ENCODE results near the gene RBMS1.
"Not testable (repeated sequence)": the region's sequence is repeated elsewhere in the genome, so short reads cannot be mapped to it uniquely, and the experiment has no call there.

The RBMS1 gene

DNA sequence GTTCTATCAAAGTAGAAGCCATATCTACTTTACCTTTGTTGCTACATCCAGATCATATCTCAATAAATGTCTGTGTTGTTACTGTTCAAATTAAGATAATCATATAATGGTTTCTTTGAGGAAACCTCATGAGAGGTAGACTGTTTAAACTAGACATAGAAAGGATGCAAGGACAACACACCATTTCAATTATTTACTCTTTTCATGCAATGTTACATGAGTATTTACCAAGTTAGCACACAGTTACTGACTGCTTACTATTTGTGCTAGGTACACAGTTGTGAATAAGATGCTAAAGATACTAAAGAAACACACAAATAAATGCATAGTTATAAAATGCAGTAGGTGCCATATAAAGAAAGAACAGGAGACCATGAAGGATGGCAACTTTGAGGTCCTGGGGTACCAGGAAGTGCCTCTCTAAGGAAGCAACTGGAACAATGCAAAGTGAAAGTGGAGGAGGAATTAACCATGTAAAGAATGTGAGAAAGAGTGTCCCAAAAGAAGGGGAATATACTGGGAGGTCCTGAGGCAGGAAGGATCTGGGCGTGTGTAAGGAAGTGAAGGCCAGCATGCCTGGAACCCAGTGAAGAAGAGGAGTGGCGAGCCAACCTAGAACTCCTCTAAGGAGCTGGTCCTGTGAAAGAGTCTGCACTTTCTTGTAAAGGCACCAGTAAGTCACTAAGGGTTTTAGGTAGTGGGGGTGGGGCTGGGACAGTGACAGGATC, 39.4 kb downstream of the RBMS1 start:
- no peak overlapping the region for H3K27ac ChIP-seq (ENCODE audit: low read depth, low read length)
- no peak overlapping the region for H3K4me3 ChIP-seq (ENCODE audit: low read length)
- no peaks in the 10 kb centered on the region for H3K4me1 ChIP-seq (ENCODE audit: insufficient read depth, low read length)
- WGBS = 84% methylated on average over 2 of the region's 2 CpGs
- H3K9ac ChIP-seq (ENCODE audit: low read depth, low read length) = no peak overlapping the region
- H3K36me3 ChIP-seq (ENCODE audit: insufficient read depth, low read length) = no peaks in the 10 kb centered on the region
- H3K9me3 ChIP-seq (ENCODE audit: insufficient read depth, low read depth, low read length) = no peaks in the 10 kb centered on the region
- H3K27me3 ChIP-seq (ENCODE audit: insufficient read depth, low read length) = no peaks in the 10 kb centered on the region

DNA sequence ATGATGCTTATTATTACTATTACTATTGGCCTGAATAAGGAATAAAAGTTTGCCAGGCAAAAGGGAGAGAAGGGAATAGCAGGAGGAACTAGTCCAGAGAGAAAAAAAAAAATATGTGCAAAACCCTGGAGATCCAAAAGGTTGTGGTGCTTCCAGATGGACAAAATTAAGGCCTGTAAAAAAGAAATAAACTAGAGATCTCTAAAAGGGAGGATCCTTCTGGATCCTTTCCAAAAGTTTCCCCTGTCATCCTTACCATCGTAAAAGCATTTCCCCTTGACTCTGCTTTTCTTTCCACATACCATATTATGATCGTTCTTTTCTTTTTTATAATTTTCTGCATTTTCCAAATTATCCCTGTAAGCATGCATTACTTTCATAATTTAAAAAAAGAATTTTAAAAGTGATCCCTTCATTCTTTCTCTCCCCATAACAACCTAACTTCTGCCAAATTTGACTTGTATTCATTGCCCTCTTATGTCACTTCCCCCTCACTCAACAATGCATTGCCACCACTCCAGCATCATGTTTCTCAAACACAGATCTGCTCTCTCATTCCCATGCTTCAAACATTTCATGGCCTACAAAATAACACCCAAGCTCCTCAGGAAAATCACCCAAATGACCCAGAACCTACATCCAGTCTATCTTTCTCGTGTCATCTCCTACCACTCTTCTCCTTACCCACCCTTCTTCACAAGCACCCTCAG, 40.3 kb downstream of the RBMS1 start:
- Histone ChIP-seq H3K36me3 (ENCODE audit: insufficient read depth, low read length) (no peaks in the 10 kb centered on the region), H3K9me3 (ENCODE audit: insufficient read depth, low read depth, low read length) (no peaks in the 10 kb centered on the region), H3K27ac (ENCODE audit: low read depth, low read length) (no peak overlapping the region), H3K4me1 (ENCODE audit: insufficient read depth, low read length) (no peaks in the 10 kb centered on the region), H3K4me3 (ENCODE audit: low read length) (no peak overlapping the region), H3K27me3 (ENCODE audit: insufficient read depth, low read length) (no peaks in the 10 kb centered on the region), H3K9ac (ENCODE audit: low read depth, low read length) (no peak overlapping the region)
- WGBS = 96% methylated on average over 3 of the region's 3 CpGs

DNA sequence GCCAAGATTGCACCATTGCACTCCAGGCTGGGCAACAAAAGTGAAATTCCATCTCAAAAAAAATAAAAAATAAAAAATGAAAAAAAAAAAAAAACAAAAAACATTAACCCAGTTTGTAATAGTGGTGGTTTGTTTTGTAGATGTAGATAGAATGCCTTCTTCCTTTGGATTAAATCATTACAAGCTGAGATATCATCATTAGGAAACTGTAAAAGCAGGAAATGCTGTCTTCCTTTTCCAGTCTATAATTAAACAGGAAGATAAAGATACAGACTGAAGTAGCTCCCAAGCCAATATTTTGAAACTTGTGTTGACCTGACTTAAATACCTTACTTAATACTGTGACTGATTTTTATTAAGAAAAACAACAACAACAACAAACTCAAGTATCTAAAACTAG, 43.1 kb downstream of the RBMS1 start:
- no peak overlapping the region for H3K4me3 ChIP-seq (ENCODE audit: low read length)
- no peaks in the 10 kb centered on the region for H3K9me3 ChIP-seq (ENCODE audit: insufficient read depth, low read depth, low read length)
- H3K4me1 ChIP-seq (ENCODE audit: insufficient read depth, low read length) = no peaks in the 10 kb centered on the region
- no peak overlapping the region for H3K27ac ChIP-seq (ENCODE audit: low read depth, low read length)
- H3K9ac ChIP-seq (ENCODE audit: low read depth, low read length) = no peak overlapping the region
- H3K36me3 ChIP-seq (ENCODE audit: insufficient read depth, low read length) = no peaks in the 10 kb centered on the region
- H3K27me3 ChIP-seq (ENCODE audit: insufficient read depth, low read length) = no peaks in the 10 kb centered on the region

DNA sequence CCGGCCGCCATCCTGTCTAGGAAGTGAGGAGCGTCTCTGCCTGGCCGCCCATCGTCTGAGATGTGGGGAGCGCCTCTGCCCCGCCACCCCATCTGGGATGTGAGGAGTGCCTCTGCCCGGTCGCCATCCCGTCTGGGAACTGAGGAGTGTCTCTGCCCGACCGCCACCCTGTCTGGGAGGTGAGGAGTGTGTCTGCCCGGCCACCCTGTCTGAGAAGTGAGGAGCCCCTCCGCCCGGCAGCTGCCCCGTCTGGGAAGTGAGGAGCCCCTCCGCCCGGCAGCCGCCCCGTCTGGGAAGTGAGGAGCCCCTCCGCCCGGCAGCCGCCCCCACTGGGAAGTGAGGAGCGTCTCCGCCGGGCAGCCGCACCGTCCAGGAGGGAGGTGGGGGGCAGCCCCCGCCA, 44.8 kb downstream of the RBMS1 start:
- not testable (repeated sequence) for H3K9ac ChIP-seq (ENCODE audit: low read depth, low read length); H3K4me3 ChIP-seq (ENCODE audit: low read length); H3K9me3 ChIP-seq (ENCODE audit: insufficient read depth, low read depth, low read length); H3K27ac ChIP-seq (ENCODE audit: low read depth, low read length); H3K27me3 ChIP-seq (ENCODE audit: insufficient read depth, low read length); H3K36me3 ChIP-seq (ENCODE audit: insufficient read depth, low read length); H3K4me1 ChIP-seq (ENCODE audit: insufficient read depth, low read length)
- 96% methylated on average over 27 of the region's 29 CpGs for whole genome bisulfite sequencing

DNA sequence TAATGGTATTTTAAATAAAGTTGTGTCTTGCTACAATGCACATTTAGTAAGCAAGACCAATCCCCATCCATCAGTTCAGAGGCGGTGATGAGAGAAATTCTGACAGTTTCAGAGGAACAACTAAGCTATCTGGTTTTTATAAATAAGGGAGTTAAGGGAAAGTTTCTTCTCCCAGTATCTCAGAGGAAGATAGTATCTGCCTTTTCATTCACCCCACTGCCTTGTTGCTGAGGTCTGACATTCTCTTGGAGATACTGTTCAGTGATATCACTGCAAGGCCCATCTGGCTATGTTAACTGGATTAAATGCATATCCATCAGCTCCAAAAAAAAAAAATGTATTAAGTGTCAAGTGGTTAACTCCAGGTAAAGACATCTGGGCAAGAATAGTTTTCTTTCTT, 47.9 kb downstream of the RBMS1 start:
- Histone ChIP-seq H3K4me3 (ENCODE audit: low read length) (no peak overlapping the region), H3K9me3 (ENCODE audit: insufficient read depth, low read depth, low read length) (0 out of 2 replicates have a peak, but pooled peaks cover 2% of the 10 kb centered on the region), H3K27me3 (ENCODE audit: insufficient read depth, low read length) (no peaks in the 10 kb centered on the region), H3K4me1 (ENCODE audit: insufficient read depth, low read length) (no peaks in the 10 kb centered on the region), H3K27ac (ENCODE audit: low read depth, low read length) (no peak overlapping the region), H3K9ac (ENCODE audit: low read depth, low read length) (no peak overlapping the region), H3K36me3 (ENCODE audit: insufficient read depth, low read length) (no peaks in the 10 kb centered on the region)
- no CpG with 5 or more reads among the region's 1 CpG for WGBS

DNA sequence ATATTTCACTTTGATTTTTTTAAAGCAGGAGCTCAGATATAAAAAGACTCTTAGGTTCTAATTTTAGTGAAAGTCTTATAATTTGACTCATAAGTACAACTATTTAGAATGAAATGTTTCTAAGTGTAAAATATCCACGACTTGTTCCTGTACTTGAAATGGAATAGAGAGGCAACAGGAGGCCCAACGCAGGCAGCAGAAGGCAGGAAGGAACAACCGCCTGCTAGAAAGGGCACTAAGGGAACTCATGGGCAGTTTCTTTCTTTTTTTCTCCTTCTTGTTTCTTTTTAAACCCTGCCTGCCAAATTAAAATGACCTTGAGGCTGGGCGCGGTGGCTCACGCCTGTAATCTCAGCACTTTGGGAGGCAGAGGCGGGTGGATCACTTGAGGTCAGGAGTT, 51.0 kb downstream of the RBMS1 start:
- 94% methylated on average over 7 of the region's 7 CpGs for WGBS
- no peak overlapping the region for H3K27ac ChIP-seq (ENCODE audit: low read depth, low read length)
- H3K9ac ChIP-seq (ENCODE audit: low read depth, low read length) = no peak overlapping the region
- H3K9me3 ChIP-seq (ENCODE audit: insufficient read depth, low read depth, low read length) = peaks cover 7% of the 10 kb centered on the region; the same call in 1 of the 2 replicates
- peaks cover 5% of the 10 kb centered on the region; the same call in 1 of the 2 replicates for H3K36me3 ChIP-seq (ENCODE audit: insufficient read depth, low read length)
- H3K27me3 ChIP-seq (ENCODE audit: insufficient read depth, low read length) = no peaks in the 10 kb centered on the region
- H3K4me3 ChIP-seq (ENCODE audit: low read length) = no peak overlapping the region
- no peaks in the 10 kb centered on the region for H3K4me1 ChIP-seq (ENCODE audit: insufficient read depth, low read length)

DNA sequence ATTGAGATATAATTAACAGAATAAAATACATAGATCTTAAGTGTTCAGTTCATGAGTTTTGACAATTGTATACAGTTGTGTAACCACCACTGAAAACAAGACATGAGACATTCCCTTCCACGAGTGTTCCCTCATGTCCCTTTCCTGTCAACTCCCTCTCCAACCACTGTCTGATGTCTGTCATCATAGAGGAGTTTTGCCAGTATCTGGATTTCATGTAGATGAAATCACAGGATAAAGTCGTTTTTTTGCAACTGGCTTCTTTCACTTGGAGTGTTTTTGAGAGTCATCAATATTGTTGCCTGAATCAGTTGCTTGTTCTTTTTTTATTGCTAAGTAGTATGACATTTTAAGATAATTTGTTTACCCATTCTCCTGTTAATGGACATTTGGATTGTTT, 52.7 kb downstream of the RBMS1 start:
- no peak overlapping the region for H3K27ac ChIP-seq (ENCODE audit: low read depth, low read length)
- 100% methylated on average over 2 of the region's 2 CpGs for WGBS
- H3K27me3 ChIP-seq (ENCODE audit: insufficient read depth, low read length) = no peaks in the 10 kb centered on the region

DNA sequence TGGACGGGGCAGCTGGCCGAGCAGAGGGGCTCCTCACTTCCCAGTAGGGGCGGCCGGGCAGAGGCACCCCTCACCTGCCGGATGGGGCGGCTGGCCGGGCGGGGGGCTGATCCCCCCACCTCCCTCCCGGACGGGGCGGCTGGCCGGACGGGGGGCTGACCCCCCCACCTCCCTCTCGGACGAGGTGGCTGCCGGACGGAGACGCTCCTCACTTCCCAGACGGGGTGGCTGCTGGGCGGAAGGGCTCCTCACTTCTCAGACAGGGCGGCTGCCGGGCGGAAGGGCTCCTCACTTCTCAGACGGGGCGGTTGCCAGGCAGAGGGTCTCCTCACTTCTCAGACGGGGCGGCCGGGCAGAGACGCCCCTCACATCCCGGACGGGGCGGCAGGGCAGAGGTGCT, 54.6 kb downstream of the RBMS1 start:
- H3K27ac ChIP-seq (ENCODE audit: low read depth, low read length); H3K36me3 ChIP-seq (ENCODE audit: insufficient read depth, low read length); H3K9ac ChIP-seq (ENCODE audit: low read depth, low read length); H3K4me1 ChIP-seq (ENCODE audit: insufficient read depth, low read length); H3K4me3 ChIP-seq (ENCODE audit: low read length); H3K9me3 ChIP-seq (ENCODE audit: insufficient read depth, low read depth, low read length); H3K27me3 ChIP-seq (ENCODE audit: insufficient read depth, low read length): not testable (repeated sequence)
- WGBS = 96% methylated on average over 26 of the region's 32 CpGs

More for the DNA sequence above, 52.7 kb downstream of the RBMS1 start:
- Histone ChIP-seq H3K36me3 (ENCODE audit: insufficient read depth, low read length) (peaks cover 5% of the 10 kb centered on the region; the same call in 1 of the 2 replicates), H3K9ac (ENCODE audit: low read depth, low read length) (no peak overlapping the region), H3K4me3 (ENCODE audit: low read length) (no peak overlapping the region), H3K9me3 (ENCODE audit: insufficient read depth, low read depth, low read length) (peaks cover 7% of the 10 kb centered on the region; the same call in 1 of the 2 replicates), H3K4me1 (ENCODE audit: insufficient read depth, low read length) (no peaks in the 10 kb centered on the region)

DNA sequence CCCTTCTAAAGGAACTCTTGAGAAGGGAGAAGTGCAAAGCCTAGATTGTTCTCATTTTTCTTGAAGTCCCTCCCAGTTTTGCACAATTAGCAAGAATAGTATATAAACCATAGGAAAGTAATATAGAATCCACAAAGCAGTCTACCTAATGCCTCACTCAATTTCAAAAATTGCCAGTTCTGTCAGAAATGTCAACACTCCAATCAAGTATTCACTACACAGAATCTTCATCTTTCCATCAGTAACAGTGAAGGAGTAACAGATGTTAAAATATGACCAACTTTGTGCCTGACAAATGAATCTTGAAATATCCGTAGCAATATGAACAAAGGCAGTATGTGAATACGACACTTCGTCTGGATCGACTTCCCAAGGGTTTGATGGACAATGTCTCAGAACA, 56.3 kb downstream of the RBMS1 start:
- H3K4me3 ChIP-seq (ENCODE audit: low read length) = no peak overlapping the region
- peaks cover 7% of the 10 kb centered on the region; the same call in 1 of the 2 replicates for H3K9me3 ChIP-seq (ENCODE audit: insufficient read depth, low read depth, low read length)
- 97% methylated on average over 4 of the region's 4 CpGs for WGBS
- peaks cover 5% of the 10 kb centered on the region; the same call in 1 of the 2 replicates for H3K36me3 ChIP-seq (ENCODE audit: insufficient read depth, low read length)
- no peak overlapping the region for H3K9ac ChIP-seq (ENCODE audit: low read depth, low read length)
- H3K27ac ChIP-seq (ENCODE audit: low read depth, low read length) = no peak overlapping the region
- peaks cover 12% of the 10 kb centered on the region; the same call in 1 of the 2 replicates for H3K4me1 ChIP-seq (ENCODE audit: insufficient read depth, low read length)
- H3K27me3 ChIP-seq (ENCODE audit: insufficient read depth, low read length) = no peaks in the 10 kb centered on the region

DNA sequence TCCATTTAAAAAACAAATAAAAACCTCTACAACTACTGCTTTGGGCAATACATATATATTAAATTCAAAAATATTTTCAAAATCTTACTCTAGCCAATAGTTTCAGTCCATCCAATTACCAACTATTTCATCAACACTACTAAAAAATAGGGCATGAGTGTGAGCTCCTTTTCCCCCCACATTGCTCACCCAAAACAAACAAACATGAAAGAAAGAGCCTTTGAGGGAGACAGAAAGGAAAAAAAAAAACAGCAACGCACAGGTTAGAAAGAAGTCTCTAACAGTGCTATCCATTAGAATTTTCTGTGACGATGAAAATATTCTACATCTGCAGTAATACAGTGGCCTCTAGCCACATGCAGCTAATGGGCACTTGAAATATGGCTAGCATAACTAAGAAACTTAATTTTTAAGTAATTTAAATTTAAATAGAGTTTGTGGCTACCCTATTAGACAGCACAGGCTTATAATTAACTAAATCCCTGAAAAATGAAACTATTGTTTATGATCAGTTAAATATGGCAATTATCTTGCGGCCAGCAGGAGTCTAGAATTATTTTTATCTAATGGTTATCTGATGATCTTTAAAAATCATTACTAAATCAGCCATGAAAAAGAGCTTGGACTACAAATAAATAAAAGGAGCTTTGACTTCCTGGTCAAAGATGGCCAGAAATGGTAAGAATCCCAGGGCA, 59.2 kb downstream of the RBMS1 start:
- H3K36me3 ChIP-seq (ENCODE audit: insufficient read depth, low read length) = 0 out of 2 replicates have a peak, but pooled peaks cover 8% of the 10 kb centered on the region
- no peaks in the 10 kb centered on the region for H3K27me3 ChIP-seq (ENCODE audit: insufficient read depth, low read length)
- no peak overlapping the region for H3K4me3 ChIP-seq (ENCODE audit: low read length)
- H3K27ac ChIP-seq (ENCODE audit: low read depth, low read length) = no peak overlapping the region
- peaks cover 13% of the 10 kb centered on the region; the same call in 1 of the 2 replicates for H3K4me1 ChIP-seq (ENCODE audit: insufficient read depth, low read length)
- WGBS = 95% methylated on average over 2 of the region's 3 CpGs
- no peak overlapping the region for H3K9ac ChIP-seq (ENCODE audit: low read depth, low read length)
- H3K9me3 ChIP-seq (ENCODE audit: insufficient read depth, low read depth, low read length) = peaks cover 10% of the 10 kb centered on the region; the same call in 1 of the 2 replicates

Data from HUES64 (cell line).